ENCODE data around the gene KRT84.

KRT84 gene

DNA sequence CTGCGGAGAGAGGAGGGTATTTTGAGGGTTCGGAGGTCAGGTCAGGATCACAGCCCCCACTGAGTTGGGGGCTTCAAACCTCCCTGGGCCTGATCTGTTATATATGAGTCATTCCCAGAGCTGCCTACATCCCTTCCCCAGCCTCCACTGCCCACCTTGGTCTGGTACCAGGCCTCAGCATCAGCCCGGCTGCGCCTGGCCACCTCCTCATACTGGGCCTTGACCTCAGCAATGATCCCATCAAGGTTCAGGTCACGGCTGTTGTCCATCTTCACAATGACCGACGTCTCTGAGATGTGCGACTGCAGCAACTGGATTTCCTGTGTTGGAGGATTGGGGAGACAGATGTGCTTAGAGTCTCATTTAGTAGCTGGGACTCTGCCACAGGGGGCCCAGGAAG lies 4.2 kb downstream of the KRT84 start:
- no peak for DNase-seq

GRCh38 chr12:52380271-52380694 lies 5.2 kb downstream of the KRT84 start:
- peak in 1 of 2 experiments; percentile 36 for DNase-seq

DNA sequence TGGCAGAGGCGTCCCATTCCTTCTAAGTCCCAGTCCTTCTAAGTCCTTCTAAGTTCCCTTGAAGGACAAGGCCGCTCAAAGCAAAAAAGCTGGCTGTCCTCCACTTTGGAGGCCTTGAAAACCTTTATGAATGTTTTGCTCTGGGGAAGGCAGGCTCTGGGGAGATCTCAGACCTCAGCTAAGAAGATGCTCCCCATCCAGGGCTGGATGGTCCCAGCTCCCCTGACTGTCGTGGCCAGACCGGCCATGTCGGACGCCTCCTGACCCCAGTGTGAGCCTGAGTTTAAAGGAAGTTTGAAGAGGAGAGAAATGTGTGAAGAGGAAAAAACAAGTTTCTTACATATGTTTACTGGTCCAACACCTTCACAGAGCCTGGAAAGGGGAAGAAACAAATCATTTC lies 5.9 kb downstream of the KRT84 start:
- DNase-seq: no peak

- no peak for DNase-seq
Measured at GRCh38 chr12:52378091-52378490, 7.4 kb downstream of the KRT84 start.

DNA sequence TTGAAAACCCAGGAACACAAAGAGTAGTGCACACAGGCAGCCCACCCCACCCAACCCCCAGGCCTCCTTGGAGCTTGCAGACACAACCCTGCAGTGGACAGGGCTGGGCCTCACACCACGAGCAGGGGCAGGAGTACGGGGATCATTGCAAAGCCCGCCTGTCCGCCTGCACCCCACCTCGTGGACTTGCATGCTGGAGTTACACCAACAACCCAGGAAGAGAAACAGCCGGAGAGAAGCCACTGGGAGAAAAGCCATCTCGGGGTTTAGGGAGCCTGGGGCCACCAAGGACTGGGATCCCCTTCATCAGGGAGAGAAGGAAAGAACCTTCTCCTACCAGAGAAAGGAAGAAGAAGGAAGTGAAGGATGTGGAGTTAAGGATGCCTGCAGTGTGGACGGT lies 8.2 kb downstream of the KRT84 start:
- no peak for DNase-seq

DNA sequence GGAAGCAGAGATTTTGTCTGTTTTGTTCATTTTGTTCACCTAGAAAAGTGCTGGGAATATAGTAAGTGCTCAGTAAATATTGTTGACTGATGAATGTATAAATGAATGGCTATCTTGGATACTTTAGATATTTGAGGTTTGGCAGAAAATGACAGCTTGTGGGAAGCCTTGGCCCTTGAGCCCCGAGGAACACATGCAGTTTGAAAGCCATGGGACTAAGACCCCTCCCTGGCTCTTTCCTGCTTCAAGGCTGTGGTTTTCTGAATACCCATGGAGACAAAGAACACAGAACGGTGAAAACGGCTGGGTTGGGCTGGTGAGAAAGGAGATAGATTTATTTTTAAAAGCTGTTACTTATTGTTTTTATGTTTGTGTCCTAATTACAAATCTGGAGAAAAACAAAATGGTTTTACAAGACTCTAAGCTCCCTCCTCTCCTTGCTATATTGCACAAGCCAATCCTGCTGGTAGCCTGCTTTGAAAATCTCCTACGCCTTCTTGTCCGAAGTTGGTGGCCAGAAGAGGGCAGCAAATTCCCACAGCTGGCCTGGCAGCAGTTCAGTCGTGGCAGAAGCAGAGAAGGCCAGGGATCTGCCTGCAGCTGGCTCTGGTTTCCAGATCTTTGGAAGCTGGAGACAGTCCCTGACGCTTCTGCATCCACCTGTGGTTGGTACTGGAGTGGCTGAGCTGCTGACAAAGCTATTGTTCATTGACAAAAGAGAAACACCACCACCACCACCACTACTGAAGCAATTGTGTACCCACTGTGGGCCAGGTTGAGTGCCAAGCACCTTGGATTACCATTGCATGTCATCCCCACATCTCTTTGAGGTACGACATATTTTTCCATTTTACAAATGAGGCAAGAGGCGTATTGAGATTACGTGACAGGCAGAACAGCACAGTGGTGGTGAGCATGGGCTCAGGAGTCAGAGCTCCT lies 13.0 kb downstream of the KRT84 start:
- DNase-seq: peak; percentile 61 to 70

GRCh38 chr12:52371716-52372115 lies 13.7 kb downstream of the KRT84 start:
- no peak for DNase-seq

DNA sequence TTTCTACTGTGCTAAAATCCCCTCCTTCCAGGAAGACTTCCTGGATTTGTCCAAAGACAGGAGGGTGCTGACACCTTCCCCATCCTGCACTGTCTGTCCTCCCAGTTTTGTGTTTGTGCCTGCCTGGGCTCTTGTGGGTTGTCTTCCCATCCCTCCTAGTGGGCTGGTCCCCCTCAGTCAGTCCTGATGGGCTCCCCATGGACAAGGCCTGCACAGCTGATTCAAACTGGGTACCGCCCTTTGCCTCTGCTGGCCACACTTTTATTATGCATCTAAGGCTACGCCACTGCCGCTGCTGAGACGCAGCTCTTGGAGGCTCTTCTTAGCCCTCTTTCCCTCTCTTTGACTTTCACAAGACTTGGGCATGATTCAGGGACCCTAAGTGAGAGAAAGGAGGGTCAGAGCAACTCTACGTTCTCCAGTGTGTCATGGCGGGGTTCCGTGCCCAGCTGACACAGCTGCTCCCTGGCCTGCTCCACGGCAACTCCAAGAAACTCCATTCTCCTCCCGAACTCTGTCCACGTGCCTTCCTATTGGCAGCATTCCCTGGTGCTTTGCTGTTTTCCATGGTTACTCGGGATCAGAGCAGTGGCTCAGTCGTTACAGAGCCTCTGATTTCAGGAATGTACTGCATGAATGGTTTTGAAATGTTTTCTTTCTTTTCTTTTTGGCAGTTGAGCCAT lies 14.4 kb downstream of the KRT84 start:
- DNase-seq: no peak

DNA sequence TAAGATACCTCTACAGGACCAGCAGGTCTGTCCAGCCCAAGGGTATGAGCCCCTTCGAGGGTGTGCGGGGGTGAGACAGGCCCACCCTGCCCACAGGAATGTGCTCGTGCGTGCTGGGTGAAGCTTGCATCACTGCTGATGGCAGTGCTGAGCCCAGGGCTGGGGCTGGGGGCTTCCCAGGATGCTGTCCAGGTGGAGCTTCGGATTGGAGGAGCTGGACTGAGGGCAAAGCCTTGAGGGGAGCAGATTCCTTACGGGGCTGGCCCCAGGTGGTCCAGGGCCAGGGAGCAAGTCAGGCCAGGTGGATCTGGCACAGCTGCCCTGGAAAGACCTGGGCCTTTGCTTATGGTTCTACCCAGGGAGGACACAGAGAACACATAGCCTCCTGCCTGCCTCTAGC lies 15.6 kb downstream of the KRT84 start:
- no peak for DNase-seq

- no peak for DNase-seq
Measured at GRCh38 chr12:52369211-52369610, 16.2 kb downstream of the KRT84 start.

DNA sequence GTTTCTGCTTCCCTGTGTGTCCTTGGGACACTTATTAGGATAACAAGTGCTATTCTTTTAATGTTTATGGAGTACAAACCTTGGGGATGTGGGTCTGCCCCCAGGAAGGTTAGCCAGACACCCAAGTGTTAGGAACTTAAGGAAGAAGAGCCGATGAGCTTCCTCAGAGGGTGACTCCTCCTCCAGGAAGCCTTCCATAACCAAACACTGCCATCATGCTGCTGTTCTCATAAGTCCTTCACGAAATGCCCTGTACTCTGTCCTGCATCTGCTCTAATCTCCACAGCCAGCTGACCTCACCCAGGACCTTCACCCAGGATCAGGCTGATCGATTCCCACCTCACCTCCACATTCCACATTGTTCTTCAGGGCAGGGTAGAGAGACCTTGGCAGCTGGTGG lies 16.9 kb downstream of the KRT84 start:
- DNase-seq: no peak

DNA sequence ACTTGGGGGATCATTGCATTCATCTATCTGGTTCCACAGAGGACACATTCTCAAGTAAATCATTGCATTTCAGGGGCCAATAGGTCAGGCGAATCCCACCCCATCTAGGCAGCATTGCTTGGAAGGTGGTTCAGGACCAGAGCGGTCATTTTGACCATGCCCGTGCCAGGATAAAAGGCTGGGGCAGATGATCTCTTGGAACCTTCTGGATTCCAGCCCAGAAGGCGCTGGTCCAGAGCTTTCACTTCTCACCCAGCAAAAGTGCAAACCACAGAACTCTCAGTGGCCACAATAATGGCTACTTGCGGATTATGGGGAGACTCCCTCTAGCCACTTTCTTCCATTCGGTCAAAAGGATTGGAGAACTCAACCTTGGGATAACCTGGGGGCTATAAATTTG lies 17.6 kb downstream of the KRT84 start:
- DNase-seq: no peak

DNA sequence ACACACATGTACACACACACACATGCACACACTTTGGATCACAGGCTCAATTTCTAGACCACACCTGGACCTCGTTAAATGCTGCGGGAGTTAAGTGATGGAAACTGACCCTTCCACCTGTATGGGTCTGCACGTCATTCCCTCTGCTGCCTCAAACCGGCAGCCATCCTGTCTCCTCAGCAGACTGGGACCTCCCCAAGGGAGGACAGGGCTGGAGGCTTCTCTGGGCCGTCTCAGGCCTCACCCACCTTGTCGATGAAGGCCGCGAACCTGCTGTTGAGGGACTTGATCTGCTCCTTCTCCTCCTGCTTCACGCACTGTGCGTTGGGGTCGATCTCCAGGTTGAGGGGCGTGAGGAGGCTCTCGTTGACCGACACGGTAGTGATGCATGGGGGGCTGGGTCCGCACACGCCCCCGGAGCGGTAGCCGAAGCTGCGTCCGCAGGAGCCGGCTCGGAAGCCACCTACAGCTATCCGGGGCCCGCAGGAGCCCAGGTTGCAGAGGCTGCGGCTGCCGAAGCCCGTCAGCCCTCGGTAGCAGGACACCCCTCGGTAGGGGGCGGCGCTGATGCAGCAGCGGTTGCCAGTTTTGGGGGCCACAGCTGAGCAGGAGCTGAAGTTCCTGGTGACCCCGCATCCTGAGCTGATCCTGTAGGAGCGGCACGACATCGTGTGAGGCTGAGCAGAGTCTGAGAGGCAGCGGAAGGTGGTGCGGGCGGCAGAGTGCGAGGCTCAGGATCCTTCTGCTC lies 18.5 kb downstream of the KRT84 start, which contains the start of gene KRT85:
KRT85 (minus strand) TSS at position 744 of the 748 bp plus-strand sequence; CDS start at position 668, 76 bp downstream.
- DNase-seq: no peak

DNA sequence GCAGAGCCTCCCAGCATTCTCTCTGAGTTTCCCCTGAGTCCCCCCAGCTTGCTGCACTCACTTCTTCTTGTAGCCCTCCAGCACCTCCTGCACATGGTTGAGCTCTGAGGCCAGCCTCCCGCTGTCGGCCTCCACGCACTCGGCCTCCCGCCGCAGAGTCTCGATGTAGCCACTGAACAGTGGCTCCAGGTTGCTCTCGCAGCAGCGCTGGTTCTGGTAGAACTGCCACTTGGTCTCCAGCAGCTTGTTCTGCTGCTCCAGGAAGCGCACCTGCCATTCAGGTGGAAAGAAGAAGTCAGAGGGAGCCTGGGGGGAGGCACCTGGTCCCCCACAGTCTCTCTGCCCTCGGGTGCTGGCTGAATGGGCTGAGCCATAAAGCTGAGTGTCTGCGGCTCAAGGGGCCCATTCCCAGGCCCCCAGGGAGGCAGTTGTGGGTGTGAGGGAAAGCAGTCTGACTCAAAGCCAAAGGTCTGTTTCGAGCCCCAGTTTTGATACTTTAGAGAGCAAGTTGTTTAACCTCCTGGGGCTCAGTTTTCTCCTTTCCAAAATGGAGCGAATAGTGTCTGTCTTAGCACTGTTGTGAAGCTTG lies 20.5 kb downstream of the KRT84 start:
- no peak for DNase-seq

DNA sequence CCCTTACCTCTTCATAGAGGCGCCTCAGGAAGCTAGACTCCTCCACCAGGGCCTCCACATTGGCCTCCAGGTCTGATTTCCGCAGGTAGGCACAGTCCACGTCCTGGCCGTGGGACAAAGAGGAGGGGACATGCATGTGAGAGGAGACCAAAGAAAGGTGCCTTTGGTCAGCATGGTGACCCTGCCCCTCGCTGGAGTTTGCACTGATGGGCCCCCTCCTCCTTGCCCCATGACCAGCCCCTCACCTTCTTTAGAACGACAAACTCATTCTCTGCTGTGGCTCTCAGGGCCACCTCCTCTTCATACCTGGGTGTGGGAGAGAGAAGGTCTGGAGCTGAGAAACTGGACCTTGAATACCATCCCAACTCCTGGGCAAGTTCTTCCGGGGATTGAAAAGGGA lies 21.4 kb downstream of the KRT84 start:
- no peak for DNase-seq

DNA sequence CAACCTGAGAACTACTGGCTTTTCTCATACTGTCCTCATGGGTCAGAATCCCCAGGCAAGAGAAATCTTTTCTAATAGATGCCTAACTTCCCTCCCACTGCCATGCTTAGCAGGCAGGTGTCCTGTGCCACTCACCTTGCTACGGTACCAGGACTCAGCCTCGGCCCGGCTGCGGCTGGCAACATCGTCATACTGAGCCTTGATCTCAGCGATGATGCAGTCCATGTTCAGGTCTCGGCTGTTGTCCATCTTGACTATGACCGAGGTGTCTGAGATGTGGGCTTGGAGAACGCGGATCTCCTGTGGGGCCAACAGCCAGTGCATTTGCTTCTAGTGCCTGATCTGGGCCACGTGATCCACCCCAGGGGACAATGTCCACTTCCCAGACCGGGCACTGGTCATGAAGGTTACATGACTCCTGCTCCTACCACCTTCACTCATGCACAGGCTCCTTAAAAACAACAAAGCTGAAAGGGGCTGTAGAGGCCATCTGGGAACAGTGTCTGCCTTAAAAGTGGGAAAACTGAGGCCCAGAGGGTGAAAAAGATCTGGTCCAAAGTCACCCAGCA lies 22.3 kb downstream of the KRT84 start:
- DNase-seq: no peak

GRCh38 chr12:52362118-52362726 lies 23.2 kb downstream of the KRT84 start:
- peak in 1 of 2 experiments; percentile 32 for DNase-seq

DNA sequence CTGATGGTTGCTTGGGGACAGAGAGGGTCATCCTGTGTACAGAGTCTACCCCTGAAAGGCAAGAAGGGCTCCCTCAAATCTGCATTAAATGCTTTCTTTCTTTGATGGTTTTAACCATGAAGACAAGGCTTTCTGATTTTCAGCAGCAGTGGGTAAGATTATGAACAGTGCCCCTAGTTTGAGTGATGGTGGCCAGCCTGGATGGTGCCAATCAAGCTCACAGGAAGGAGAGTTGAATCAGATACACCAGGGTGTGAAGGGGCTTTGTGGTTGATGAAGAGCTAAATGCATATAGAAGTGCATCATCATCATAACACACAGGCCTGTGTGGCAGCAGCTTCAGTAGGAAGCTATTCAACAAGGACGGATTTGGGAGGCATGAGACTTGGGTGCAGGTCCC lies 23.9 kb downstream of the KRT84 start:
- no peak for DNase-seq

GRCh38 chr12:52360663-52361271 lies 24.7 kb downstream of the KRT84 start:
- no peak for DNase-seq

- no peak for DNase-seq
Measured at GRCh38 chr12:52360106-52360662, 25.3 kb downstream of the KRT84 start.

- DNase-seq: no peak
Measured at GRCh38 chr12:52359621-52360061, 25.8 kb downstream of the KRT84 start.

Data from activated T-cell treated with anti-CD3 and anti-CD28 coated beads, Interleukin-2, amount 50 U/mL, for 48 hours (primary cell).